ENCODE results near the gene TSHZ1. TPM values are rescaled to one million over a fixed set of nuclear protein-coding genes. Genes with fewer than 3 reads are reported as not detected.

The TSHZ1 gene
- total and polyA plus RNA-seq, 8 donors = 13.3 to 38.5 (median 31.7) TPM

GRCh38 chr18:75162978-75163377 is 47.6 kb upstream of the TSHZ1 start:
- H3K27ac ChIP-seq = no peak overlapping the region
- H3K9me3 ChIP-seq = no peaks in the 10 kb centered on the region
- no peak overlapping the region for H3K4me3 ChIP-seq
- peaks cover 0 to 10% of the 10 kb centered on the region in 2 donors for H3K27me3 ChIP-seq
- intact Hi-C loops (cut with DNase I) = no loop called here
- no peak for TF ChIP-seq CTCF (IDR thresholded peaks at IDR 0.05)
- DNase-seq (no peak), ATAC-seq (no peak)
- peaks cover 0 to 5% of the 10 kb centered on the region in 2 donors for H3K4me1 ChIP-seq
- no peaks in the 10 kb centered on the region for H3K36me3 ChIP-seq

- no peak for TF ChIP-seq CTCF (IDR thresholded peaks at IDR 0.05)
- Histone ChIP-seq H3K36me3 (no peaks in the 10 kb centered on the region), H3K27me3 (peaks cover 0 to 14% of the 10 kb centered on the region in 2 donors), H3K9me3 (no peaks in the 10 kb centered on the region), H3K4me3 (no peak overlapping the region), H3K27ac (no peak overlapping the region), H3K4me1 (peaks cover 0 to 5% of the 10 kb centered on the region in 2 donors)
- intact Hi-C loops (cut with DNase I) = no loop called here
- ATAC-seq = no peak
- no peak for DNase-seq
These were observed 46.9 kb upstream of the TSHZ1 start for GRCh38 chr18:75163736-75164135.

GRCh38 chr18:75164479-75164878 is 46.1 kb upstream of the TSHZ1 start:
- intact Hi-C loops (cut with DNase I) = no loop called here
- Histone ChIP-seq H3K27me3 (peaks cover 0 to 14% of the 10 kb centered on the region in 2 donors), H3K27ac (no peak overlapping the region), H3K4me1 (peaks cover 0 to 5% of the 10 kb centered on the region in 2 donors), H3K4me3 (no peak overlapping the region), H3K9me3 (no peaks in the 10 kb centered on the region), H3K36me3 (no peaks in the 10 kb centered on the region)
- DNase-seq = no peak
- TF ChIP-seq CTCF (IDR thresholded peaks at IDR 0.05) = no peak
- no peak for ATAC-seq

GRCh38 chr18:75165926-75166325 is 44.7 kb upstream of the TSHZ1 start:
- H3K4me1 ChIP-seq = peaks cover 0 to 4% of the 10 kb centered on the region in 2 donors
- DNase-seq = no peak
- H3K36me3 ChIP-seq = no peaks in the 10 kb centered on the region
- no peak overlapping the region for H3K27ac ChIP-seq
- TF ChIP-seq CTCF (IDR thresholded peaks at IDR 0.05) = no peak
- no peak for ATAC-seq
- H3K9me3 ChIP-seq = no peaks in the 10 kb centered on the region
- H3K27me3 ChIP-seq = peaks cover 0 to 14% of the 10 kb centered on the region in 2 donors
- H3K4me3 ChIP-seq = no peak overlapping the region
- intact Hi-C loops (cut with DNase I) = no loop called here

DNA sequence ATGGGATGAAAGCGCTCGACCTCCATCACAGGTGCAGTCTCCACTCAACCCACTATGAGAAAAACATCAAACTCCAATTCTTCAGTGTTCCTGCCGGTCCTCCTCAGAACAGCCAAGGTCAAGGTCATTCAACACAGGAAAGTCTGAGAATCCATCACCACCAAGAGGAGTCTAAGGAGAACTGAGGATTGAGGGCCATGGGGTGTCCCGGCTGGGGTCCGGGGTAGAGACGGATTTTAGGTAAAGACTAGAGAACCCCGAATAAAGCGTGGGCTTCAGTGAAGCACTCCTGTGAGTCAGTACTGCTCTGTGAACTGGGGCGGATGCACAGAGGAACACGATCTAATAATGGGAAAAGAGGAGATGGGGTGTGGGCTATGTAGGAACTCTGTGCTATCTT is 43.5 kb upstream of the TSHZ1 start:
- ATAC-seq (no peak), DNase-seq (no peak)
- no peaks in the 10 kb centered on the region for H3K36me3 ChIP-seq
- no peaks in the 10 kb centered on the region for H3K9me3 ChIP-seq
- H3K27ac ChIP-seq = no peak overlapping the region
- intact Hi-C loops (cut with DNase I) = no loop called here
- H3K4me3 ChIP-seq = no peak overlapping the region
- no peaks in the 10 kb centered on the region for H3K4me1 ChIP-seq
- H3K27me3 ChIP-seq = peaks cover 0 to 14% of the 10 kb centered on the region in 2 donors
- TF ChIP-seq CTCF (IDR thresholded peaks at IDR 0.05) = no peak

Measured in left lung (tissue), 10 donors.